Loucy (cell line): ENCODE data around the gene ARL5C.

Experiments
- H2AFZ ChIP-seq: fragments of 200-600 bp; sonication (generic); 2 replicates; pipeline ENCODE4 v1.6.0; 2016; ENCODE audit warnings: antibody characterized with exemption, mild to moderate bottlenecking, low read length, moderate library complexity
- H3F3A ChIP-seq: fragments of 200-600 bp; 2 replicates; pipeline ENCODE4 v1.6.0; 2016; ENCODE audit warnings: antibody characterized with exemption, low read depth, mild to moderate bottlenecking
- H3K27me3 ChIP-seq: fragments of 200-600 bp; sonication (generic); 2 replicates; pipeline ENCODE4 v1.6.1; 2014; ENCODE audit warnings: low read length, mild to moderate bottlenecking; ENCODE audit not compliant: insufficient read depth, poor library complexity, severe bottlenecking
- H3K36me3 ChIP-seq: fragments of 200-600 bp; sonication (generic); 2 replicates; pipeline ENCODE4 v1.6.1; 2016; ENCODE audit warnings: low read length; ENCODE audit not compliant: insufficient read depth
- H3K4me1 ChIP-seq: fragments of 200-600 bp; sonication (generic); 2 replicates; pipeline ENCODE4 v1.5.1; 2014; ENCODE audit warnings: low read length, mild to moderate bottlenecking; ENCODE audit not compliant: insufficient read depth, poor library complexity, severe bottlenecking
- H3K4me2 ChIP-seq: fragments of 200-600 bp; sonication (generic); 2 replicates; pipeline ENCODE4 v1.6.0; 2014; ENCODE audit warnings: antibody characterized with exemption, low read length, low read depth, mild to moderate bottlenecking; ENCODE audit not compliant: poor library complexity, severe bottlenecking
- H3K4me3 ChIP-seq: fragments of 200-600 bp; sonication (generic); 2 replicates; pipeline ENCODE4 v1.5.1; 2014; ENCODE audit warnings: low read length, mild to moderate bottlenecking, mixed read lengths; ENCODE audit not compliant: poor library complexity, severe bottlenecking
- H3K79me2 ChIP-seq: fragments of 200-600 bp; sonication (generic); 2 replicates; pipeline ENCODE4 v1.6.1; 2014; ENCODE audit warnings: low read length; ENCODE audit not compliant: insufficient read depth
- H3K9ac ChIP-seq: fragments of 200-600 bp; sonication (generic); 2 replicates; pipeline ENCODE4 v1.6.0; 2014; ENCODE audit warnings: mild to moderate bottlenecking, low read depth, low read length, moderate library complexity; ENCODE audit not compliant: poor library complexity, severe bottlenecking
- H3K9me2 ChIP-seq: fragments of 200-600 bp; sonication (generic); replicated peaks from 2 replicates; pipeline ENCODE4 v1.6.1; 2016; ENCODE audit warnings: low read depth, low read length, mixed read lengths
- H3K9me3 ChIP-seq: fragments of 200-600 bp; sonication (generic); 2 replicates; pipeline ENCODE4 v1.6.1; 2014; ENCODE audit warnings: mild to moderate bottlenecking, antibody characterized with exemption, low read length, low read depth; ENCODE audit not compliant: insufficient read depth
- H4K20me1 ChIP-seq: fragments of 200-600 bp; sonication (generic); 2 replicates; pipeline ENCODE4 v1.6.0; 2014; ENCODE audit warnings: antibody characterized with exemption, low read length, mild to moderate bottlenecking; ENCODE audit not compliant: insufficient read depth, poor library complexity, severe bottlenecking
- CTCF ChIP-seq: fragments of 200-600 bp; sonication (generic); conservative IDR thresholded peaks from 2 replicates; pipeline ENCODE4 v1.5.1; 2014; ENCODE audit warnings: mild to moderate bottlenecking, antibody characterized with exemption, low read length
- EZH2phosphoT487 ChIP-seq: fragments of 200-600 bp; IDR thresholded peaks from 2 replicates; pipeline ENCODE4 v1.6.1; 2018; ENCODE audit warnings: antibody characterized with exemption, mild to moderate bottlenecking, moderate library complexity, borderline replicate concordance

The ARL5C gene

GRCh38 chr17:39175695-39176093 lies 9.7 kb upstream of the ARL5C start:
- H3K9me2 ChIP-seq: no peaks in the 10 kb centered on the region
- H3K9ac ChIP-seq: peak overlapping the region; percentile 45
- peaks cover 33% of the 10 kb centered on the region; the same call in 1 of the 2 replicates for H3K36me3 ChIP-seq
- no peaks in the 10 kb centered on the region for H3K79me2 ChIP-seq
- peak overlapping the region; percentile 17 for H3K4me2 ChIP-seq
- H3K9me3 ChIP-seq: no peaks in the 10 kb centered on the region
- TF ChIP-seq CTCF: no peak
- no peak for TF ChIP-seq EZH2phosphoT487
- H2AFZ ChIP-seq: no peak overlapping the region
- H3K27me3 ChIP-seq: no peaks in the 10 kb centered on the region
- H3K4me1 ChIP-seq: peaks cover 58% of the 10 kb centered on the region
- H4K20me1 ChIP-seq: no peaks in the 10 kb centered on the region
- H3F3A ChIP-seq: no peaks in the 10 kb centered on the region
- H3K4me3 ChIP-seq: no peak overlapping the region

GRCh38 chr17:39174920-39175694 lies 9.1 kb upstream of the ARL5C start:
- Histone ChIP-seq H4K20me1 (no peaks in the 10 kb centered on the region), H3K79me2 (no peaks in the 10 kb centered on the region), H3K36me3 (peaks cover 33% of the 10 kb centered on the region; the same call in 1 of the 2 replicates), H3K9me3 (no peaks in the 10 kb centered on the region), H3K4me3 (no peak overlapping the region), H3F3A (0 out of 2 replicates have a peak, but pooled peaks cover 2% of the 10 kb centered on the region), H3K27me3 (no peaks in the 10 kb centered on the region), H3K4me2 (peak overlapping the region; percentile 45), H3K9me2 (no peaks in the 10 kb centered on the region), H3K9ac (peak overlapping the region; percentile 61), H2AFZ (no peak overlapping the region), H3K4me1 (peaks cover 64% of the 10 kb centered on the region)
- TF ChIP-seq EZH2phosphoT487: no peak
- peak; percentile 85 for TF ChIP-seq CTCF

GRCh38 chr17:39173526-39174274 lies 7.7 kb upstream of the ARL5C start:
- Histone ChIP-seq H2AFZ (no peak overlapping the region), H3K9me2 (no peaks in the 10 kb centered on the region), H3K9me3 (no peaks in the 10 kb centered on the region), H3K36me3 (peaks cover 33% of the 10 kb centered on the region; the same call in 1 of the 2 replicates), H3K4me1 (peaks cover 76% of the 10 kb centered on the region), H3K4me2 (peak overlapping the region; percentile 58), H3K9ac (peak overlapping the region; percentile 61), H3K4me3 (peak overlapping the region; percentile 27), H3K79me2 (no peaks in the 10 kb centered on the region), H4K20me1 (no peaks in the 10 kb centered on the region), H3F3A (0 out of 2 replicates have a peak, but pooled peaks cover 2% of the 10 kb centered on the region), H3K27me3 (no peaks in the 10 kb centered on the region)
- no peak for TF ChIP-seq EZH2phosphoT487
